DND-41 (cell line): ENCODE data around the gene ELAPOR1.
"Not testable (repeated sequence)": the region's sequence is repeated elsewhere in the genome, so short reads cannot be mapped to it uniquely, and the experiment has no call there.

Source experiments
- ATAC-seq: fragments of 200-7000 bp; cut with Tn5 transposase; 3 replicates; pipeline ENCODE4 v1.9.1; 2021; ENCODE audit warnings: low read depth; ENCODE audit not compliant: insufficient read depth
- DNase-seq: peaks from one replicate; pipeline ENCODE4 v3.0.0-alpha.2; 2020
- H2AFZ ChIP-seq: 2 replicates; pipeline ENCODE4 v1.6.0; 2012; ENCODE audit warnings: low read depth, low read length
- H3K27ac ChIP-seq: 2 replicates; pipeline ENCODE4 v1.5.1; 2012; ENCODE audit warnings: low read length, inconsistent platforms
- H3K27me3 ChIP-seq: fragments of 200-600 bp; sonication (generic); 2 replicates; pipeline ENCODE4 v1.6.0; 2012; ENCODE audit warnings: low read length, mild to moderate bottlenecking, inconsistent platforms; ENCODE audit not compliant: insufficient read depth, poor library complexity
- H3K36me3 ChIP-seq: 2 replicates; pipeline ENCODE4 v1.5.1; 2012; ENCODE audit warnings: low read length, inconsistent platforms; ENCODE audit not compliant: insufficient read depth
- H3K4me1 ChIP-seq: 2 replicates; pipeline ENCODE4 v1.5.1; 2012; ENCODE audit warnings: mild to moderate bottlenecking, low read length; ENCODE audit not compliant: insufficient read depth
- H3K4me2 ChIP-seq: 2 replicates; pipeline ENCODE4 v1.6.0; 2012; ENCODE audit warnings: mild to moderate bottlenecking, moderate library complexity, low read length, inconsistent platforms; ENCODE audit not compliant: insufficient read depth
- H3K4me3 ChIP-seq, 2 experiments: fragments of 200-600 bp in 1 of 2; shearing (Covaris generic) in 1 of 2; 2 replicates each; pipeline ENCODE4 v1.5.1; 2012 to 2016; ENCODE audit warnings: inconsistent platforms in 2 of 2, low read length in 2 of 2, mild to moderate bottlenecking in 2 of 2, low read depth in 1 of 2, moderate library complexity in 1 of 2
- H3K79me2 ChIP-seq: 2 replicates; pipeline ENCODE4 v1.6.0; 2012; ENCODE audit warnings: low read length, inconsistent platforms; ENCODE audit not compliant: insufficient read depth
- H3K9ac ChIP-seq: 2 replicates; pipeline ENCODE4 v1.6.0; 2012; ENCODE audit warnings: low read depth, mild to moderate bottlenecking, inconsistent platforms, low read length, moderate library complexity
- H3K9me3 ChIP-seq: 2 replicates; pipeline ENCODE4 v1.5.1; 2012; ENCODE audit warnings: low read length, moderate library complexity, mild to moderate bottlenecking, inconsistent platforms; ENCODE audit not compliant: insufficient read depth, severe bottlenecking
- H4K20me1 ChIP-seq: 2 replicates; pipeline ENCODE4 v1.6.0; 2012; ENCODE audit warnings: low read length; ENCODE audit not compliant: insufficient read depth
- EZH2 ChIP-seq: IDR thresholded peaks from 3 replicates; pipeline ENCODE4 v1.6.1; 2012; ENCODE audit warnings: borderline replicate concordance, low read depth, mild to moderate bottlenecking, moderate library complexity, low read length, inconsistent platforms; ENCODE audit not compliant: severe bottlenecking
- TF ChIP-seq, protein P1 (sequence below): IDR thresholded peaks from 2 replicates; pipeline ENCODE4 v1.5.1; 2012; ENCODE audit warnings: borderline replicate concordance, low read length, moderate library complexity, mild to moderate bottlenecking; ENCODE audit not compliant: poor library complexity, severe bottlenecking; ENCODE audit errors: extremely low read depth

The ELAPOR1 gene

DNA sequence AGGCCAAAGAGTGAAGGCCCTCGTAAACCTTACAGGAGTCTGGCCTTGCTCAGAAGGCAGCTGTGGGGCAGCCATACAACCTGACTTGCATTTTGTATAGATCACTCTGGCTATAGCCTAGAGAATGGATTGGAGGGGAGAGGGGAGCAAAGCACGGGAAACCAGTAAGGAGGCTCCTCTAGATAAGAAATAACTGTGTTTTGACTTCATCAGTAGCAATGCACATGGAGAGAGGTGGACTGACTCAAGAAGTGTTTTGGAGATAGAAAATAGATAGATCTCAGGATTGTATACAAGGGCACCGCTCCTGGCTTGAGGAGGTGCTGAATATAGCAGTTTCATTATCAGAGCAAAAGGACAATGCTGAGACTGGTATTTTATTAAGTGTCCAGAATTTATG is 26.5 kb downstream of the ELAPOR1 start:
- H3K79me2 ChIP-seq: no peaks in the 10 kb centered on the region
- H3K27ac ChIP-seq: no peak overlapping the region
- no peak for ATAC-seq
- no peak overlapping the region for H3K4me3 ChIP-seq
- no peaks in the 10 kb centered on the region for H4K20me1 ChIP-seq
- H3K9me3 ChIP-seq: no peaks in the 10 kb centered on the region
- no peak overlapping the region for H3K9ac ChIP-seq
- no peaks in the 10 kb centered on the region for H3K36me3 ChIP-seq
- no peak overlapping the region; the same call in 1 of the 2 replicates for H2AFZ ChIP-seq
- TF ChIP-seq EZH2: no peak
- TF ChIP-seq, protein P1, sequence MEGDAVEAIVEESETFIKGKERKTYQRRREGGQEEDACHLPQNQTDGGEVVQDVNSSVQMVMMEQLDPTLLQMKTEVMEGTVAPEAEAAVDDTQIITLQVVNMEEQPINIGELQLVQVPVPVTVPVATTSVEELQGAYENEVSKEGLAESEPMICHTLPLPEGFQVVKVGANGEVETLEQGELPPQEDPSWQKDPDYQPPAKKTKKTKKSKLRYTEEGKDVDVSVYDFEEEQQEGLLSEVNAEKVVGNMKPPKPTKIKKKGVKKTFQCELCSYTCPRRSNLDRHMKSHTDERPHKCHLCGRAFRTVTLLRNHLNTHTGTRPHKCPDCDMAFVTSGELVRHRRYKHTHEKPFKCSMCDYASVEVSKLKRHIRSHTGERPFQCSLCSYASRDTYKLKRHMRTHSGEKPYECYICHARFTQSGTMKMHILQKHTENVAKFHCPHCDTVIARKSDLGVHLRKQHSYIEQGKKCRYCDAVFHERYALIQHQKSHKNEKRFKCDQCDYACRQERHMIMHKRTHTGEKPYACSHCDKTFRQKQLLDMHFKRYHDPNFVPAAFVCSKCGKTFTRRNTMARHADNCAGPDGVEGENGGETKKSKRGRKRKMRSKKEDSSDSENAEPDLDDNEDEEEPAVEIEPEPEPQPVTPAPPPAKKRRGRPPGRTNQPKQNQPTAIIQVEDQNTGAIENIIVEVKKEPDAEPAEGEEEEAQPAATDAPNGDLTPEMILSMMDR: no peak
- DNase-seq: no peak
- no peaks in the 10 kb centered on the region for H3K4me1 ChIP-seq
- no peaks in the 10 kb centered on the region for H3K27me3 ChIP-seq
- no peak overlapping the region for H3K4me2 ChIP-seq

DNA sequence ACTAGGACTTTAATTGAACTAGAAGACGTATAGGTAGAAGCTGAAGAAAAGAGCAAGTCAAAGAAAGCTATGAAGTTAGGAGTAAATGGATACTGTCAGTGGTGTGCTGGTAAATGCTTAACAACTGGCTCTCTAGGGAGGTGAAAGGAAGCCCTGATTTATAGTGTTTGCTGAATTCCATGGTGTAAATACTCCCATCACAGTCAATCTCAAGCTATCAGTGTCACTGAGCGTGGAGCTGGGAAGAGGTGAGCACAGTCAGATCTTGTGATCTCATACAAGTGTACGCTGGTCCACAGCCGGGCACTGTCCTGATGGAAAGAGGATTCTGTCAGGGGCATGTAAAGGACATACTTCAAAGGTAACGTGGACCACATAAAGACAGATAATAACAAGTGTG is 28.3 kb downstream of the ELAPOR1 start:
- Histone ChIP-seq H3K27ac (no peak overlapping the region), H3K4me2 (no peak overlapping the region), H2AFZ (no peak overlapping the region), H3K36me3 (no peaks in the 10 kb centered on the region), H3K4me1 (no peaks in the 10 kb centered on the region), H3K27me3 (no peaks in the 10 kb centered on the region), H4K20me1 (no peaks in the 10 kb centered on the region), H3K9ac (no peak overlapping the region), H3K79me2 (no peaks in the 10 kb centered on the region), H3K9me3 (no peaks in the 10 kb centered on the region), H3K4me3 (no peak overlapping the region)
- no peak for ATAC-seq
- DNase-seq: no peak
- no peak for TF ChIP-seq EZH2
- TF ChIP-seq, protein P1: no peak

DNA sequence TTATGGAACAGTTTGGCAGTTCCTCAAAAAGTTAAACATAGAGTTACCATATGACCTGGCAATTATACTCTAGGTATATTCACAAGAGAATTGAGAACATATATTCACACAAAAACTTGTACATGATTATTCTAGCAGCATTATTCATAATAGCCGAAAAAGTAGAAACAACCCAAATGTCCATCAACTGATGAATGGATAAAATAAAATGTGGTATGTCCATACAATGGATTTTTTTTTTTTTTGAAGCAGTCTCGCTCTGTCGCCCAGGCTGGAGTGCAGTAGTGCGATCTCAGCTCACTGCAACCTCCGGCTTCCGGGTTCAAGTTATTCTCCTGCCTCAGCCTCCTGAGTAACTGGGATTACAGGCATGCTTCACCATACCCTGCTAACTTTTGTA is 28.8 kb downstream of the ELAPOR1 start:
- ATAC-seq: not testable (repeated sequence)

DNA sequence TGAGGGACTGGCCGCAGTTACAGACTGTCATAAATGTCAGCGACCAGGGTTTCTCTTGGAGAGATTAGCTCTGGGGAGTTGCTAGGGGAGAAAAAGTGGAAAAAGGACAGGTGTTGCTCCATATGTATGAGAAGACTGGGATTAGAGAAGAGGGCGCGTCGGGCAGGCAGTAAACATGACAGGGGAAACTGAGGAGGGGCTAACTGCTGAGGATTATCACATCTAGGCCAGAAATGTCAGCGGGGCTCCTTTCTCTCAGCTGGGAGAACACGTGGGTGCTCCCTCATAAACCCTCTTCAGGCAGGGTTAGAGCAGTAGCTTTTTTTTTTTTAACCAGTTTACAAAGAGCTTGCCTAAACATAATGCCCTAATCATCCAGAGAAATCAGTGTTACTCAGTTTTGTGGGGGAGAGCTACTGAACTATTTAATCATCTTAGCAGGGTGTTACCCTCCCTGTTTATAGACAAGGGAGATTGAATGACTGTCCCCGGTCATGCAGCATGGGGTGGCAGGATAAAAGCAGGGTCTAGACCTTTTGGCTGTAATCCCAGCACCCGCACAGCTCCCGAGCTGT is 35.2 kb downstream of the ELAPOR1 start:
- H2AFZ ChIP-seq: no peak overlapping the region
- no peak for ATAC-seq
- no peak overlapping the region for H3K4me2 ChIP-seq
- no peak for TF ChIP-seq EZH2
- TF ChIP-seq, protein P1: no peak
- H3K27ac ChIP-seq: no peak overlapping the region
- H3K4me1 ChIP-seq: no peaks in the 10 kb centered on the region
- no peak overlapping the region for H3K4me3 ChIP-seq
- no peak for DNase-seq
- H3K79me2 ChIP-seq: no peaks in the 10 kb centered on the region
- no peaks in the 10 kb centered on the region for H3K36me3 ChIP-seq
- peaks cover 3% of the 10 kb centered on the region for H3K27me3 ChIP-seq
- no peaks in the 10 kb centered on the region for H3K9me3 ChIP-seq
- no peak overlapping the region for H3K9ac ChIP-seq
- no peaks in the 10 kb centered on the region for H4K20me1 ChIP-seq

More for the DNA sequence above, 28.8 kb downstream of the ELAPOR1 start:
- not testable (repeated sequence) for H3K9ac ChIP-seq, H3K4me1 ChIP-seq, H3K9me3 ChIP-seq, H4K20me1 ChIP-seq, H3K27me3 ChIP-seq, H3K27ac ChIP-seq, H2AFZ ChIP-seq, H3K79me2 ChIP-seq, H3K36me3 ChIP-seq, DNase-seq, H3K4me3 ChIP-seq, H3K4me2 ChIP-seq
